ENCODE data around the gene POLR3C.

DNA sequence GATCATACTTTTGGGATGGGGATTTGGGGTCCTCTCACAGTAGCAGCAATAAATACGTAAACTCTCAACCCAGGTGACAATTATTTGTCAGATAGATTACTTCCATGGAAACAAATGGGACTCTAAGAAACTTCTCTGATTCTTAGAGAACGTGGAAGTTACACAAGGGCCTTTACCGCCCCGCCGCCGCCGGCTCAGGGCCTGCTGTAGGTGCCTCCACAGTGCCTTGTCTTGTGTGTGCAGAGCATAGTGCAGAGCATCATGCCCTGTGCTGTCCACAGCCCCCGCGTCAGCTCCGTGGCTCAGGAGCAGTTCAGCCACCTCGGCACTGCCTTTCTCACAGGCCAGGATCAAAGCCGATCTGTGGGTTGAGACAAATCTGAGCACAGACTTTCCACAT is 50.6 kb downstream of the POLR3C start:
- TF ChIP-seq POLR2A (IDR thresholded peaks at IDR 0.05; ENCODE audit: low read length) (no peak), GATA1 (IDR thresholded peaks at IDR 0.05; ENCODE audit: low read depth, low read length) (no peak)

All from erythroblast (primary cell).